Neural cell (in vitro differentiated cells): ENCODE measurements around the gene ITGAX. TPM values are rescaled to one million over a fixed set of nuclear protein-coding genes. Genes with fewer than 3 reads are reported as not detected.
"Not testable (repeated sequence)": the region's sequence is repeated elsewhere in the genome, so short reads cannot be mapped to it uniquely, and the experiment has no call there.

Source experiments
- H2AFZ ChIP-seq: fragments of 200-600, 300-800 bp; sonication (generic), shearing (Covaris generic); 2 replicates; pipeline ENCODE4 v1.6.0; 2014; ENCODE audit warnings: low read depth, mild to moderate bottlenecking, antibody characterized with exemption, low read length, moderate library complexity
- H3F3A ChIP-seq: fragments of 200-600 bp; shearing (Covaris generic); 2 replicates; pipeline ENCODE4 v1.6.1; 2016; ENCODE audit warnings: mild to moderate bottlenecking, moderate library complexity, mixed read lengths, antibody characterized with exemption, low read length; ENCODE audit not compliant: insufficient read depth, poor library complexity, severe bottlenecking
- H3K27ac ChIP-seq: fragments of 200-600, 300-800 bp; sonication (generic), shearing (Covaris generic); 2 replicates; pipeline ENCODE4 v1.5.1; 2014; ENCODE audit warnings: mild to moderate bottlenecking, low read length, moderate library complexity
- H3K27me3 ChIP-seq: fragments of 300-800, 200-600 bp; sonication (generic), shearing (Covaris generic); 2 replicates; pipeline ENCODE4 v1.6.0; 2014; ENCODE audit warnings: mild to moderate bottlenecking, low read depth, low read length, moderate library complexity; ENCODE audit not compliant: insufficient read depth
- H3K36me3 ChIP-seq: fragments of 300-800, 200-600 bp; sonication (generic), shearing (Covaris generic); 2 replicates; pipeline ENCODE4 v1.5.1; 2014; ENCODE audit warnings: mild to moderate bottlenecking, antibody characterized with exemption, low read length, moderate library complexity; ENCODE audit not compliant: insufficient read depth
- H3K4me2 ChIP-seq: fragments of 300-800, 200-600 bp; sonication (generic), shearing (Covaris generic); 2 replicates; pipeline ENCODE4 v1.6.0; 2014; ENCODE audit warnings: mild to moderate bottlenecking, low read length
- H3K4me3 ChIP-seq: fragments of 300-800, 200-600 bp; sonication (generic), shearing (Covaris generic); 2 replicates; pipeline ENCODE4 v1.5.1; 2014; ENCODE audit warnings: mild to moderate bottlenecking, low read length, moderate library complexity
- H3K79me2 ChIP-seq: fragments of 200-600 bp; shearing (Covaris generic); replicated peaks from 2 replicates; pipeline ENCODE4 v1.6.0; 2014; ENCODE audit warnings: mild to moderate bottlenecking, low read length, moderate library complexity; ENCODE audit not compliant: insufficient read depth
- H3K9ac ChIP-seq: fragments of 300-800, 200-600 bp; sonication (generic), shearing (Covaris generic); 2 replicates; pipeline ENCODE4 v1.6.1; 2016; ENCODE audit warnings: mild to moderate bottlenecking, low read length, mixed read lengths
- H3K9me2 ChIP-seq: fragments of 200-600 bp; shearing (Covaris generic); 2 replicates; pipeline ENCODE4 v1.6.1; 2016; ENCODE audit warnings: mild to moderate bottlenecking, low read length, mixed read lengths; ENCODE audit not compliant: insufficient read depth
- H3K9me3 ChIP-seq: fragments of 200-600, 300-800 bp; sonication (generic), shearing (Covaris generic); 2 replicates; pipeline ENCODE4 v1.6.1; 2016; ENCODE audit warnings: mild to moderate bottlenecking, mixed run types, low read length, moderate library complexity, mixed read lengths
- H4K20me1 ChIP-seq: fragments of 200-600 bp; shearing (Covaris generic); 2 replicates; pipeline ENCODE4 v1.6.1; 2016; ENCODE audit warnings: mild to moderate bottlenecking, mixed run types; ENCODE audit not compliant: insufficient read depth
- EP300 ChIP-seq: fragments of 450-650 bp; conservative IDR thresholded peaks from 2 replicates; pipeline ENCODE4 v1.6.1; 2014; ENCODE audit warnings: antibody characterized with exemption, mild to moderate bottlenecking, moderate library complexity; ENCODE audit not compliant: poor library complexity, severe bottlenecking
- EZH2 ChIP-seq: fragments of 200-600, 300-800 bp; shearing (Covaris generic), sonication (generic); IDR thresholded peaks from 2 replicates; pipeline ENCODE4 v1.6.1; 2014; ENCODE audit warnings: antibody characterized with exemption, low read length, borderline replicate concordance, mild to moderate bottlenecking; ENCODE audit not compliant: insufficient read depth, poor library complexity, severe bottlenecking
- MXI1 ChIP-seq: fragments of 450-650 bp; conservative IDR thresholded peaks from 2 replicates; pipeline ENCODE4 v1.6.1; 2014; ENCODE audit warnings: antibody characterized with exemption, mild to moderate bottlenecking; ENCODE audit not compliant: poor library complexity, severe bottlenecking
- POLR2AphosphoS5 ChIP-seq: IDR thresholded peaks from 2 replicates; pipeline ENCODE4 v1.6.1; 2012
- RAD21 ChIP-seq: fragments of 450-650 bp; conservative IDR thresholded peaks from 2 replicates; pipeline ENCODE4 v1.6.1; 2014; ENCODE audit warnings: antibody characterized with exemption, mild to moderate bottlenecking, moderate library complexity
- REST ChIP-seq: IDR thresholded peaks from 2 replicates; pipeline ENCODE4 v1.6.1; 2012; ENCODE audit warnings: borderline replicate concordance
- SMC3 ChIP-seq: fragments of 450-650 bp; conservative IDR thresholded peaks from 2 replicates; pipeline ENCODE4 v1.6.1; 2014; ENCODE audit warnings: antibody characterized with exemption, mild to moderate bottlenecking, moderate library complexity; ENCODE audit not compliant: poor library complexity
- TAF1 ChIP-seq: IDR thresholded peaks from 2 replicates; pipeline ENCODE4 v1.6.1; 2012; ENCODE audit warnings: low read depth
- polyA minus RNA-seq: library from RNA; depleted of rRNA, polyadenylated mRNA; stranded (reverse); fragments of >200 nt; gene quantifications from 2 replicates; pipeline ENCODE4 v1.2.3, GENCODE V29; 2014
- polyA plus RNA-seq: library from polyadenylated mRNA; depleted of rRNA; stranded (reverse); fragments of >200 nt; gene quantifications from 2 replicates; pipeline ENCODE4 v1.2.3, GENCODE V29; 2014
- TF ChIP-seq, protein P1 (sequence below): fragments of 450-650 bp; IDR thresholded peaks from 2 replicates; pipeline ENCODE4 v1.5.1; 2014; ENCODE audit warnings: antibody characterized with exemption, mild to moderate bottlenecking, moderate library complexity; ENCODE audit not compliant: poor library complexity, severe bottlenecking

The ITGAX gene
- polyA plus RNA-seq (not detected in 2 replicates), polyA minus RNA-seq (not detected in 2 replicates)

GRCh38 chr16:31354394-31355291 is at the start of gene ITGAX:
TSS of gene ITGAX (plus strand) at chr16:31355176. CDS start at chr16:31355255, 79 bp downstream.
- no peak within 1 kb of the TSS for H2AFZ ChIP-seq
- H3K9me2 ChIP-seq: no peaks in the 10 kb centered on the region
- no peaks in the 10 kb centered on the region for H3F3A ChIP-seq
- no peak within 1 kb of the TSS for H3K4me3 ChIP-seq
- no peaks in the 10 kb centered on the region for H4K20me1 ChIP-seq
- H3K27ac ChIP-seq: no peak within 1 kb of the TSS
- TF ChIP-seq RAD21 (no peak), SMC3 (no peak), EP300 (no peak), MXI1 (no peak), POLR2AphosphoS5 (no peak), REST (no peak), EZH2 (no peak)
- TF ChIP-seq, protein P1, sequence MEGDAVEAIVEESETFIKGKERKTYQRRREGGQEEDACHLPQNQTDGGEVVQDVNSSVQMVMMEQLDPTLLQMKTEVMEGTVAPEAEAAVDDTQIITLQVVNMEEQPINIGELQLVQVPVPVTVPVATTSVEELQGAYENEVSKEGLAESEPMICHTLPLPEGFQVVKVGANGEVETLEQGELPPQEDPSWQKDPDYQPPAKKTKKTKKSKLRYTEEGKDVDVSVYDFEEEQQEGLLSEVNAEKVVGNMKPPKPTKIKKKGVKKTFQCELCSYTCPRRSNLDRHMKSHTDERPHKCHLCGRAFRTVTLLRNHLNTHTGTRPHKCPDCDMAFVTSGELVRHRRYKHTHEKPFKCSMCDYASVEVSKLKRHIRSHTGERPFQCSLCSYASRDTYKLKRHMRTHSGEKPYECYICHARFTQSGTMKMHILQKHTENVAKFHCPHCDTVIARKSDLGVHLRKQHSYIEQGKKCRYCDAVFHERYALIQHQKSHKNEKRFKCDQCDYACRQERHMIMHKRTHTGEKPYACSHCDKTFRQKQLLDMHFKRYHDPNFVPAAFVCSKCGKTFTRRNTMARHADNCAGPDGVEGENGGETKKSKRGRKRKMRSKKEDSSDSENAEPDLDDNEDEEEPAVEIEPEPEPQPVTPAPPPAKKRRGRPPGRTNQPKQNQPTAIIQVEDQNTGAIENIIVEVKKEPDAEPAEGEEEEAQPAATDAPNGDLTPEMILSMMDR: no peak
- no peaks in the 10 kb centered on the region for H3K36me3 ChIP-seq
- H3K9me3 ChIP-seq: no peaks in the 10 kb centered on the region
- H3K9ac ChIP-seq: no peak within 1 kb of the TSS
- no peaks in the 10 kb centered on the region for H3K27me3 ChIP-seq
- H3K79me2 ChIP-seq: no peaks in the 10 kb centered on the region
- H3K4me2 ChIP-seq: no peak within 1 kb of the TSS

DNA sequence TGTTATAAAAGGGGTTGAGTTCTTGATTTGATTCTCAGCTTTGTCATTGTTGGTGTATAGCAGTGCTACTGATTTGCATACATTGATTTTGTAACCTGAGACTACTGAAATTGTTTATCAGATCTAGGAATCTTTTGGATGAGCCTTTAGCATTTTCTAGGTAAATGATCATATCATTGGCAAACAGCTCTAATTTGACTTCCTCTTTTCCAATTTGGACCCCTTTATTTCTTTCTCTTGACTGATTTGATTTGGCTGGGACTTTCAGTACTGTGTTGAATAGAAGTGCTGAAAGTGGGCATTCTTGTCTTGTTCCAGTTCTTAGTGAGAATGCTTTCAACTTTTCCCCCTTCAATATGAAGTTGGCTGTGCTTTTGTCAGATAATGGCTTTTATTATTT is 49.8 kb upstream of the ITGAX start:
- no peak overlapping the region for H3K4me3 ChIP-seq
- H3K9ac ChIP-seq: no peak overlapping the region
- no peak overlapping the region for H3K4me2 ChIP-seq
- no peaks in the 10 kb centered on the region for H3F3A ChIP-seq
- H3K9me2 ChIP-seq: no peaks in the 10 kb centered on the region
- no peak overlapping the region for H2AFZ ChIP-seq
- H3K79me2 ChIP-seq: no peaks in the 10 kb centered on the region
- no peaks in the 10 kb centered on the region for H3K27me3 ChIP-seq
- H3K27ac ChIP-seq: no peak overlapping the region
- no peaks in the 10 kb centered on the region for H4K20me1 ChIP-seq
- TF ChIP-seq RAD21: no peak
- TF ChIP-seq SMC3: no peak
- no peak for TF ChIP-seq MXI1
- TF ChIP-seq POLR2AphosphoS5: no peak
- TF ChIP-seq EZH2: no peak
- TF ChIP-seq EP300: no peak
- TF ChIP-seq TAF1: no peak
- no peak for TF ChIP-seq REST
- TF ChIP-seq, protein P1: no peak
- no peaks in the 10 kb centered on the region for H3K9me3 ChIP-seq
- H3K36me3 ChIP-seq: no peaks in the 10 kb centered on the region

GRCh38 chr16:31308381-31308780 is 46.6 kb upstream of the ITGAX start:
- H3K27me3 ChIP-seq, H3K27ac ChIP-seq, H3K9me3 ChIP-seq, H4K20me1 ChIP-seq, H3K79me2 ChIP-seq, H3F3A ChIP-seq, H3K4me2 ChIP-seq, H3K4me3 ChIP-seq, H3K9me2 ChIP-seq, H2AFZ ChIP-seq, H3K9ac ChIP-seq, H3K36me3 ChIP-seq: not testable (repeated sequence)
